ENCODE data around the gene SNIP1.

- TF ChIP-seq, protein P1, sequence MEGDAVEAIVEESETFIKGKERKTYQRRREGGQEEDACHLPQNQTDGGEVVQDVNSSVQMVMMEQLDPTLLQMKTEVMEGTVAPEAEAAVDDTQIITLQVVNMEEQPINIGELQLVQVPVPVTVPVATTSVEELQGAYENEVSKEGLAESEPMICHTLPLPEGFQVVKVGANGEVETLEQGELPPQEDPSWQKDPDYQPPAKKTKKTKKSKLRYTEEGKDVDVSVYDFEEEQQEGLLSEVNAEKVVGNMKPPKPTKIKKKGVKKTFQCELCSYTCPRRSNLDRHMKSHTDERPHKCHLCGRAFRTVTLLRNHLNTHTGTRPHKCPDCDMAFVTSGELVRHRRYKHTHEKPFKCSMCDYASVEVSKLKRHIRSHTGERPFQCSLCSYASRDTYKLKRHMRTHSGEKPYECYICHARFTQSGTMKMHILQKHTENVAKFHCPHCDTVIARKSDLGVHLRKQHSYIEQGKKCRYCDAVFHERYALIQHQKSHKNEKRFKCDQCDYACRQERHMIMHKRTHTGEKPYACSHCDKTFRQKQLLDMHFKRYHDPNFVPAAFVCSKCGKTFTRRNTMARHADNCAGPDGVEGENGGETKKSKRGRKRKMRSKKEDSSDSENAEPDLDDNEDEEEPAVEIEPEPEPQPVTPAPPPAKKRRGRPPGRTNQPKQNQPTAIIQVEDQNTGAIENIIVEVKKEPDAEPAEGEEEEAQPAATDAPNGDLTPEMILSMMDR (conservative IDR thresholded peaks at IDR 0.05) = no peak
- TF ChIP-seq ZFX (IDR thresholded peaks at IDR 0.05) = no peak
These were observed 40.2 kb downstream of the SNIP1 start for GRCh38 chr1:37513795-37514349.

All from C4-2B (cell line).